Panc1 (cell line): ENCODE data around the gene OR10H1.

ENCODE experiments used
- POLR2AphosphoS5 ChIP-seq: IDR thresholded peaks from 2 replicates; pipeline ENCODE4 v1.6.1; 2012; ENCODE audit warnings: mild to moderate bottlenecking, low read depth, low read length, moderate library complexity
- SIN3A ChIP-seq: IDR thresholded peaks from 2 replicates; pipeline ENCODE4 v1.6.1; 2012; ENCODE audit warnings: low read depth, mild to moderate bottlenecking, low read length, moderate library complexity, borderline replicate concordance; ENCODE audit not compliant: insufficient read depth
- TCF7L2 ChIP-seq: IDR thresholded peaks from 2 replicates; pipeline ENCODE4 v1.6.1; 2011; ENCODE audit warnings: mild to moderate bottlenecking, low read depth, low read length, inconsistent platforms
- TF ChIP-seq, protein P1 (sequence below): fragments of 450-650 bp; IDR thresholded peaks from 2 replicates; pipeline ENCODE4 v1.5.1; 2017; ENCODE audit warnings: mild to moderate bottlenecking

DNA sequence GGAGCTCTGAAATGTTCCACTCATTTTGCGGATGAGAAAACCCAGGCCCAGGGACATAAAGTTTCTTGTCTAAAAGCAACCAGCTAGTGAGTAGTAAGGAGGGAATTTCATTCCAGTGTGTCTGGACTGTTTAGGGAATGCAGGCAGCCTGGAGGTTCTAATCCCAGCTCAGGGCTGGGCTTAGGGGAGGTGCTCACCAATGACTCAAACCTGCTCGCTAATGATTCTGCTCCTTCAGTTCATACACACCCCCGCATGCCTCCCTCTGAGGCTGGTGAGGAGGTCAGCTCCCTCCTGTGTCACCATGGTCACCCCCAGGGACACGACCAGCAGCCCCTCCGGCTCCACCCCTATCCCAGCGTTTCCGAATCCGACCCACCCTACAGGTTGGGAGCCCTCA lies 47.8 kb upstream of the OR10H1 start:
- TF ChIP-seq, protein P1, sequence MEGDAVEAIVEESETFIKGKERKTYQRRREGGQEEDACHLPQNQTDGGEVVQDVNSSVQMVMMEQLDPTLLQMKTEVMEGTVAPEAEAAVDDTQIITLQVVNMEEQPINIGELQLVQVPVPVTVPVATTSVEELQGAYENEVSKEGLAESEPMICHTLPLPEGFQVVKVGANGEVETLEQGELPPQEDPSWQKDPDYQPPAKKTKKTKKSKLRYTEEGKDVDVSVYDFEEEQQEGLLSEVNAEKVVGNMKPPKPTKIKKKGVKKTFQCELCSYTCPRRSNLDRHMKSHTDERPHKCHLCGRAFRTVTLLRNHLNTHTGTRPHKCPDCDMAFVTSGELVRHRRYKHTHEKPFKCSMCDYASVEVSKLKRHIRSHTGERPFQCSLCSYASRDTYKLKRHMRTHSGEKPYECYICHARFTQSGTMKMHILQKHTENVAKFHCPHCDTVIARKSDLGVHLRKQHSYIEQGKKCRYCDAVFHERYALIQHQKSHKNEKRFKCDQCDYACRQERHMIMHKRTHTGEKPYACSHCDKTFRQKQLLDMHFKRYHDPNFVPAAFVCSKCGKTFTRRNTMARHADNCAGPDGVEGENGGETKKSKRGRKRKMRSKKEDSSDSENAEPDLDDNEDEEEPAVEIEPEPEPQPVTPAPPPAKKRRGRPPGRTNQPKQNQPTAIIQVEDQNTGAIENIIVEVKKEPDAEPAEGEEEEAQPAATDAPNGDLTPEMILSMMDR, result no peak
- TF ChIP-seq TCF7L2 (no peak), POLR2AphosphoS5 (no peak), SIN3A (no peak)
